ENCODE results near the gene ADAMTS17.

- TF ChIP-seq CTCF (IDR thresholded peaks at IDR 0.05) = no peak
- no peak for TF ChIP-seq POLR2AphosphoS5 (IDR thresholded peaks at IDR 0.05)
- no peak for TF ChIP-seq POLR2A (IDR thresholded peaks at IDR 0.05)
- TF ChIP-seq EP300 (IDR thresholded peaks at IDR 0.05) = no peak
Observed at GRCh38 chr15:100059521-100059920, 282.3 kb downstream of the ADAMTS17 start.
